Right ventricle myocardium superior (tissue), 1 donor: Measurements from ENCODE around the gene MAGOH. TPM values are rescaled to one million over a fixed set of nuclear protein-coding genes. Genes with fewer than 3 reads are reported as not detected.

ENCODE experiments used
- total RNA-seq: library from RNA; stranded (reverse); fragmentation: NEBNext Ultra II Directional; extraction: Animal tissue kit (Norgen Biotek cat#: 25700); gene quantifications from one replicate; pipeline ENCODE4 v1.2.1, GENCODE V29; 2021
- donor health status: DM: no; HTN: yes; CAD: no; lungs with severe emphysema.

MAGOH gene
- total RNA-seq, 1 donor from 2014 or later, result 24.3 TPM

Other genes starting within 250 kb of the MAGOH start
- gene PODN, start 176.3 kb downstream of the MAGOH start, total RNA-seq, result 30.1 TPM
- gene SLC1A7, start 95.9 kb downstream of the MAGOH start, total RNA-seq, result 0.08 TPM
- gene CPT2, start 41.7 kb downstream of the MAGOH start, total RNA-seq, result 39.3 TPM
- gene CZIB, start 17.9 kb downstream of the MAGOH start, total RNA-seq, result 58.3 TPM
- gene LRP8, start 89.6 kb upstream of the MAGOH start, total RNA-seq, result 1.5 TPM
- not detected for gene DMRTB1, start 220.9 kb upstream of the MAGOH start, total RNA-seq